ENCODE results near the gene ADGRL2. TPM values are rescaled to one million over a fixed set of nuclear protein-coding genes. Genes with fewer than 3 reads are reported as not detected.

The ADGRL2 gene
- total RNA-seq, 1 experiment from 2014 or later = not detected

- DNase-seq (ENCODE audit: low spot score) = no peak
Measured at GRCh38 chr1:81805537-81806431, 5.0 kb downstream of the ADGRL2 start.

- DNase-seq (ENCODE audit: low spot score) = no peak
Measured at GRCh38 chr1:81806432-81806770, 5.7 kb downstream of the ADGRL2 start.

GRCh38 chr1:81808760-81809159, 8.0 kb downstream of the ADGRL2 start:
- peak; percentile 14 for DNase-seq (ENCODE audit: low spot score)

- no peak for DNase-seq (ENCODE audit: low spot score)
Measured at GRCh38 chr1:81809808-81810207, 9.1 kb downstream of the ADGRL2 start.

- peak; percentile 27 for DNase-seq (ENCODE audit: low spot score)
Measured at GRCh38 chr1:81811757-81812371, 11.1 kb downstream of the ADGRL2 start.

- no peak for DNase-seq (ENCODE audit: low spot score)
Measured at GRCh38 chr1:81812712-81813111, 12.0 kb downstream of the ADGRL2 start.

GRCh38 chr1:81813691-81814090, 13.0 kb downstream of the ADGRL2 start:
- DNase-seq (ENCODE audit: low spot score) = no peak

GRCh38 chr1:81819613-81820012, 18.9 kb downstream of the ADGRL2 start:
- no peak for DNase-seq (ENCODE audit: low spot score)

- peak; percentile 28 for DNase-seq (ENCODE audit: low spot score)
Measured at GRCh38 chr1:81820765-81821164, 20.0 kb downstream of the ADGRL2 start.

GRCh38 chr1:81823082-81823481, 22.3 kb downstream of the ADGRL2 start:
- no peak for DNase-seq (ENCODE audit: low spot score)

- no peak for DNase-seq (ENCODE audit: low spot score)
Measured at GRCh38 chr1:81824759-81825158, 24.0 kb downstream of the ADGRL2 start.

- DNase-seq (ENCODE audit: low spot score) = no peak
Measured at GRCh38 chr1:81827942-81828341, 27.2 kb downstream of the ADGRL2 start.

- peak; percentile 15 for DNase-seq (ENCODE audit: low spot score)
Measured at GRCh38 chr1:81832573-81832972, 31.8 kb downstream of the ADGRL2 start.

GRCh38 chr1:81833722-81834121, 33.0 kb downstream of the ADGRL2 start:
- no peak for DNase-seq (ENCODE audit: low spot score)

- no peak for DNase-seq (ENCODE audit: low spot score)
Measured at GRCh38 chr1:81834268-81834667, 33.5 kb downstream of the ADGRL2 start.

GRCh38 chr1:81834921-81835698, 34.4 kb downstream of the ADGRL2 start:
- no peak for DNase-seq (ENCODE audit: low spot score)

GRCh38 chr1:81836007-81836626, 35.4 kb downstream of the ADGRL2 start:
- no peak for DNase-seq (ENCODE audit: low spot score)

- DNase-seq (ENCODE audit: low spot score) = no peak
Measured at GRCh38 chr1:81838600-81839218, 38.0 kb downstream of the ADGRL2 start.

- no peak for DNase-seq (ENCODE audit: low spot score)
Measured at GRCh38 chr1:81840805-81841204, 40.1 kb downstream of the ADGRL2 start.

GRCh38 chr1:81841795-81842194, 41.1 kb downstream of the ADGRL2 start:
- no peak for DNase-seq (ENCODE audit: low spot score)

GRCh38 chr1:81844477-81844876, 43.7 kb downstream of the ADGRL2 start:
- no peak for DNase-seq (ENCODE audit: low spot score)

All from HT-29 (cell line).